DMS53 (cell line): ENCODE measurements around the gene PRKN.

ENCODE experiments used
- DNase-seq: peaks from one replicate; lab custom pipeline; 2025; lab: John Stamatoyannopoulos, UW

PRKN gene

GRCh38 chr6:161651949-161652348 lies 1075.6 kb downstream of the PRKN start:
- no peak for DNase-seq

GRCh38 chr6:161649841-161650240 lies 1077.7 kb downstream of the PRKN start:
- DNase-seq = no peak

- no peak for DNase-seq
Measured at GRCh38 chr6:161649068-161649467, 1078.5 kb downstream of the PRKN start.

GRCh38 chr6:161647234-161647633 lies 1080.3 kb downstream of the PRKN start:
- no peak for DNase-seq

- DNase-seq = peak; percentile 52
Measured at GRCh38 chr6:161644521-161644920, 1083.0 kb downstream of the PRKN start.

- no peak for DNase-seq
Measured at GRCh38 chr6:161641175-161641574, 1086.4 kb downstream of the PRKN start.

GRCh38 chr6:161639772-161640171 lies 1087.8 kb downstream of the PRKN start:
- DNase-seq = no peak

- DNase-seq = no peak
Measured at GRCh38 chr6:161637658-161638057, 1089.9 kb downstream of the PRKN start.

- no peak for DNase-seq
Measured at GRCh38 chr6:161636882-161637430, 1090.6 kb downstream of the PRKN start.

GRCh38 chr6:161635975-161636374 lies 1091.6 kb downstream of the PRKN start:
- no peak for DNase-seq

GRCh38 chr6:161634916-161635315 lies 1092.7 kb downstream of the PRKN start:
- no peak for DNase-seq

- DNase-seq = no peak
Measured at GRCh38 chr6:161631676-161632194, 1095.8 kb downstream of the PRKN start.

GRCh38 chr6:161630674-161631073 lies 1096.9 kb downstream of the PRKN start:
- DNase-seq = no peak

GRCh38 chr6:161626132-161626676 lies 1101.4 kb downstream of the PRKN start:
- DNase-seq = no peak

GRCh38 chr6:161624111-161624510 lies 1103.5 kb downstream of the PRKN start:
- no peak for DNase-seq

- DNase-seq = no peak
Measured at GRCh38 chr6:161622779-161623178, 1104.8 kb downstream of the PRKN start.

GRCh38 chr6:161618831-161619454 lies 1108.6 kb downstream of the PRKN start:
- DNase-seq = peak; percentile 87

GRCh38 chr6:161613711-161614110 lies 1113.9 kb downstream of the PRKN start:
- DNase-seq = no peak

- no peak for DNase-seq
Measured at GRCh38 chr6:161608771-161609170, 1118.8 kb downstream of the PRKN start.

GRCh38 chr6:161607696-161608297 lies 1119.8 kb downstream of the PRKN start:
- no peak for DNase-seq

GRCh38 chr6:161602359-161602758 lies 1125.2 kb downstream of the PRKN start:
- no peak for DNase-seq

GRCh38 chr6:161598896-161599295 lies 1128.7 kb downstream of the PRKN start:
- no peak for DNase-seq
